NCI-H748 treated with DMSO at 0.1 percent for 48 hours (cell line): ENCODE data around the gene HINT1.
"Not testable (repeated sequence)": the region's sequence is repeated elsewhere in the genome, so short reads cannot be mapped to it uniquely, and the experiment has no call there.

Experiments
- DNase-seq: peaks from one replicate; lab custom pipeline; 2025; lab: John Stamatoyannopoulos, UW

Gene HINT1

DNA sequence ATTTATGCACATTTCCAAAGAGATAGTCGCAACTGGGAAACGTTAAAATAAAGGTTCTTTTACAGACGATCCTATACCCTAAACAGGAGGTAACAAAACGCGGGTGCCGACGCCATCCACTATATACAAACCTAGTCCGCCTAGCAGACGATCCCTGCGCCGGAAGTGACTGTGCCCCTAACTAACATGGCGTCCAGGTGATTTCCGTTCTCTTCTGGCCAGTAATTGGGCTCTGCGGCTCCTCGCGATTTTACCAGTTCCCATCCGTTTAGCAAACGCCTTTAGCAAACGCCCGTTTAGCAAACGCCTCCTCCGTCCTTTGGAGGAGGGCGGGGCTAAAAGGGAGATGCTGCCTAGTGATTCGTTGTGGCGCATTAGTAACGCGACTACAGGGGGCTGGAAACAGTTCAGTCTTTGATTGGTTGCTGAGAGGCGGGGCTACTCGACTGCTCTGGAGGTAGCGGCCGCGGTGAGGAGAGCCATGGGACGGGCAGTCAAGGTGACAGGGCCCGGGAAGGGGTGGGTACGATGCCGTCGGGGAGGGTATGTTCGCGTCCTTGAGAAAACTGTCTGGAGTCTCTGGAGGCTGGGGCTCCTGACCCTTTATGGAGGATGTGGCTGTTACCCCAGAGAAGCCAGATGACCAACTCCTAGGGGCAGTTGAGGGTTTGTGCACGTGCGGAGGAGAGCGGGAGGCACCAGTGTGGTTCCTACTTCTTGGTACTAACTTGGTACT lies 5.7 kb upstream of the HINT1 start, which contains the start of gene LYRM7:
Gene LYRM7, plus strand, starts transcription at position 405 of the 736 bp plus-strand sequence. Its CDS starts 77 bp downstream, at position 482.
- peak; percentile 99 for DNase-seq

DNA sequence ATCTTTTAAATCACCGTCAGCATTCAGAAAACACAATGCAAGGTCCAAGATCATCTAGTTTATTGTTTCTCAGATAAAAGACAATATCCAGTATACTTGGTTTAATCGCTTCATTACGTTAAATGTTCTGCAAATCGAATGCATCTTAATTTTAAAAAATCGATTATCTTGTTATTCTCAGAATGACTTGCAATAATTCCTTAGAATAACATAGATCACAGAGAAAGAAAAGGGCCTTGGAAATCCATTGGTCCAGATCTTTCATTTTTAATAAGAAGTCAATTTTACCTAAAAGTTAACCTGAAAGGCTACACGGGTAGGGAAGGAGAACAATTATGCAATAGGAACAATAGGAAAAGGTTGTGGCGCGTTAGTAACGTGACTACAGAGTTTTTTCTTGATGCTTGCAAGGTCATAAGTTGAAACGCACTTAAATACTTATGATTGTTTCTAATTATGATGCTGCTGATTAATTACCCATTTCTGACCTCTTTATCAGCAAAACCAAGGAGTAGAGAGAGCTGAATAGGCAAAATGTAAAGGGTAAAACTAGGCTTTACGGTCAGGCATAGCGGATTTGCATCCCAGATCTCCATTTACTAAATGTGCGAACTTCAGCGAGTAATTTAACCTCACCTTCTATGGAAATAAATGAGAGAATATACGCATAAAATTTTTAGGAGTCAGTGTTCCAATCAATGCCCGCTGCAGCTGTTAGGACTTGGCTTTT lies 4.9 kb upstream of the HINT1 start:
- DNase-seq, result no peak

DNA sequence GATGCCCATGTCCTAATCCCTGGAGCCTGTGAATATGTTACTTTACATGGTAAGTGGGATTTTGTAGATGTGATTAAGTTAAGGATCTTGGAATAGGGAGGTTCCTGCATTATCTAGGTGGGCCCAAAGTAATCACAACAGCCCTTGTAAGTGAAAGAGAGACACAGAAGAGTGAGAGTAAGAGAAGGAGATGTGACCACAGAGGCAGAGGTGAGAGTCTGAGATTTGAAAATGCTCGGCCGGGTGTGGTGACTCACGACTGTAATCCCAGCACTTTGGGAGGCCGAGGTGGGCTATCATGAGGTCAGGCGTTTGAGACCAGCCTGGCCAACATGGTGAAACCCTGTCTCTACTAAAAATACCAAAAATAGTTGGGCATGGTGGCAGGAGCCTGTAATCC lies 2.6 kb upstream of the HINT1 start:
- DNase-seq, result no peak

DNA sequence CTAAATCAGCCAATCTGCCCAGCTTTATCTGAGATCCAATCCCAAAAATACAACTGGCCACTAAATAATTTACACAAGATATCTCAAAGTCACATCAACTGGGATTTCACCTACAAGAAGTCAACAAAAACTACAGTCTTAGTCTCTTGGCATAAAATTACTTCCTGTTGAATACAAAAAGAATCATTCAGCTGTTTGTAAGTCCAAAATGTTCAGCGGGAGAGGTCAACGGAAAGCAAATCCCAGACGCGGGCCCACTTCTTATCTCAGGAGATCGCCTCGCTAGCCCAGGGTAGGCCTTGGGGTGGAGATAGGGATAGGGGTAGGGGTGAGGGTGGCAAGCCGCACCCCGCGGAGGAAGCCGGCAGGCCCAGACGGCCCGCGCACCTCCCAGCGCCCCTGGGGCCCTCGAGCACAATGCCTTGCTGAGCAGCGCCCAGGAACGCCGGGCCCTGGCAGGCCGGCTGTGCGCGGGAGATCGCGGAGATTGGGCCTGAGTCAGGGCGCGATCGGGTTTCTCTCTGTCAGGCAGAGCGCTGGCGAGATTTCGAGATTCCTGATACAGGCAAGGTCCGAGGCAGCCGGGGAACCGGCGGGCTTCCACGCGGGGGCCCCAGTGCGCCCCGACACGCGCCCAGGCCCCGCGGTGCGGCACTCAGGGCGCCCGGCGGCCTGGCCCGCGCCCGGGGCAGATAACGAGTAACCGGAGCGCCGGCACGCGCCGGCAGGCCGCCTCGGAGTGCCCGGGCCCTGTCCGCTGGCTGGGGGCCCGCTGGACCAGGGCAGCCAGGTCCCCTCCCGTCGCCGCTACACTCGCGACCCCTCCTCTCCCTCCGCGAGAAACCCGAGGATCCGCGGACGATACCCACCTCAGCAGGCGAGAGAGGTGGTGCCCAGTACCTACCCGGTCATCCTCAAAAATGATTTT lies 601 bp downstream of the HINT1 start:
- peak; percentile 29 for DNase-seq

GRCh38 chr5:131163276-131164119 lies 1.6 kb downstream of the HINT1 start:
- no peak for DNase-seq

GRCh38 chr5:131160134-131160533 lies 4.9 kb downstream of the HINT1 start:
- no peak for DNase-seq

DNA sequence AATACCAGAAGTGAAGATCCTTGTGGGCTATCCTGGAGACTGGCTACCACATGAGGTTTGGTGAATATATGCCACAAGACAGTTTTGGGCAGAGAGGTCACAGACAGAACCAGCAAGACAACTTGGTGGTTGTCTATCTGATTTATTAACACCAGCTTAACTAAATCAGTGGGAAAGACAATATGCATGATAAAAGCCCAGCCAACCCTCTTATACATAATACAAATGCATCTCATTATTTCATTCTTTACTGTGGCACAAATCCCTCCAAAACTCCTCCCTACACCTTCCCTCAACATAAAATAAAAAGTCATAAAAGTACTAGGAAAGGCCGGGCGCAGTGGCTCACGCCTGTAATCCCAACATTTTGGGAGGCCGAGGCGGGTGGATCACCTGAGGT lies 8.1 kb downstream of the HINT1 start:
- no peak for DNase-seq

DNA sequence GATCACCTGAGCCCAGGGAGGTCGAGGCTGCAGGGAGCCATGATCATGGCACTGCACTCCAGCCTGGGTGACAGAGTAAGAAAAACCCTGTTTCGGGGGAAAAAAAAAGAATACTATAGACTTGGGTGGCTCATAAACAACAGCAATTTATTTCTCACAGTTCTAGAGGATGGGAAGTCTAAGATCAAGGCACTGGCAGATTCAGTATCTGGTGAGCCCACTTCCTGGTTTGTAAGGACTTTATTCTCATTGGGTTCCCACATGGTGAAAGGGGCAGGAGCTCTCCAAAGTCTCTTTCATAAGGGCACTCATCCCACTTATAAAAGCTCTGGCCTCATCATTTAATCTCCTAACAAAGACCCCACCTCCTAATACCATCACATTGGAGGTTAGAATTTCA lies 8.7 kb downstream of the HINT1 start:
- no peak for DNase-seq

GRCh38 chr5:131151216-131151615 lies 13.8 kb downstream of the HINT1 start:
- DNase-seq, result no peak

DNA sequence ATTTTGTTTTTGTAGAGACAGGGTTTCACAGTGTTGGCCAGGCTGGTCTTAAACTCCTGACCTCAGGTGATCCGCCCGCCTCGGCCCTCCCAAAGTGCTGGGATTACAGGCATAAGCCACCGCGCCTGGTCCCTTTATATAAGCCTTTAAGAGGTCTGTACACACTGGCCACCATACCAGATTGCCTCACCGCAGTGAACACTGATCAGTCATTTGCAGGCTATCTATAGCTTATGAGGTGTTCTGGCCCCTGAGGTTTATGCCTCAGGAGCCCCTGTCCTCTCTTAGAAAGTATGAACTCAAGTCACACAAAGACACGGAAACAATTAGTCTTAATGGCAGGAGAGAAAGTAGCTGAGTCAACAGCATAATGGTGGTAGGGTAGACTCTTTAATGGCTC lies 14.6 kb downstream of the HINT1 start:
- no peak for DNase-seq

- no peak for DNase-seq
Observed at GRCh38 chr5:131148835-131149234, 16.2 kb downstream of the HINT1 start.

DNA sequence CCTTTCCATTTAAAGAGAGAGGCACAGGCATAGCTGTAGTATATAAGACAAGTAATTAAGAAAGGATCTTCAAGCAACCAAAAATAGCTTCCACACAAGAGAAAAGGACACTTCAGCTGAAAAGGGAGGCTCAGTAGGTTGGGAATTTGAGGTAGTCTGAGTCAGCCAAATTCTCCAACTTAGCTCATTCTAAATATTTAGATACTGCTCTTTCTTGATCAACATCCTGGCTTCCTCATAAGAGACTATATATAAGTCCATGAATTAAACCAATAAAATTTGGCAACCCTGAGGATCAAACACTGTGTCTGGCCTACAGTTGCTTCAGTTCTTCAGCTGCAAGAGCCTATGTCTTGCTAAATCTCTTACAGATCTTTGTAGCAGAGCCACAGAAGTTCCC lies 17.8 kb downstream of the HINT1 start:
- no peak for DNase-seq

DNA sequence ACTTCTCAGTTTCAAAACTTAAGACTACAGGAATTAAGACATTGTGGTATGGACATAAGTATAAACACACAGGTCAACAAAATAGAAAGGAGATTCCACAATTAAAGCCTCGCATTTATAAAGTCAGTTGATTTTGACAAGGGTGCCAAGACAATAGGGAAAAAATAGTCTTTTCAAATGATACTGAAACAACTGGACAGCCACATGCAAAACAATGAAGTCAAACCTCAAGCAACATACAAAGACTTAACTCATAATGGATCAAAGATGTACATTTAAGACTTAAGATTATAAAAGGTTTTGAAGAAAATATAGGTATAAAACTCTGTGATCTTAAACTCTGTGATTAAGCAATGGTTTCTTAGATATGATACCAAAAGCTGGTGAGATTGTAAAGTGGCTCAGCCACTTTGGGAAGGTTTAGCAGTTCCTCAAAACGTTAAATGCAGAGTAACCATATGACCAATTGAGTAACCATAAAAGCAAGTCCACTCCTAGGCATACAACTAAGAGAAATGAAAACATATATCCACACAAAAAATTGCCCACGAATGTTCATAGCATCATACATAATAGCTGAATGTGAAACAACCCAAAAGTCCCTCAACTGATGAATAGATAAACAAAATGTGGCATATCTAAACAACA lies 22.0 kb downstream of the HINT1 start:
- DNase-seq, result no peak

DNA sequence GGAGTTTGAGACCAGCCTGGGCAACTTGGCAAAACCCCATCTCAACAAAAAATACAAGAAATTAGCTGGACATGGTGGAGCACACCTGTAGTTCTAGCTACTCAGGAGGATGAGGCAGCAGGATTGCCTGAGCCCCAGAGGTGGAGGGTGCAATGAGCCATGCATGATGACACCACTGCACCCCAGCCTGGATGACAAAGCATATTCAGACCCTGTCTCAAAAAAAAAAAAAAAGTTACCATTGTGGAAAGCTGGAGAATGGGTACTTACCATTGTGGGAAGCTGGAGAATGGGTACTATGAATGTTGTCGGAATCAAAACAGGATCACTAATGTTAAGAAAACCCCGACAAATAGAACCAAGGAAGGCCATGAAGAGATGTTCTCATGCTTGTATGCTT lies 25.7 kb downstream of the HINT1 start:
- DNase-seq, result no peak

DNA sequence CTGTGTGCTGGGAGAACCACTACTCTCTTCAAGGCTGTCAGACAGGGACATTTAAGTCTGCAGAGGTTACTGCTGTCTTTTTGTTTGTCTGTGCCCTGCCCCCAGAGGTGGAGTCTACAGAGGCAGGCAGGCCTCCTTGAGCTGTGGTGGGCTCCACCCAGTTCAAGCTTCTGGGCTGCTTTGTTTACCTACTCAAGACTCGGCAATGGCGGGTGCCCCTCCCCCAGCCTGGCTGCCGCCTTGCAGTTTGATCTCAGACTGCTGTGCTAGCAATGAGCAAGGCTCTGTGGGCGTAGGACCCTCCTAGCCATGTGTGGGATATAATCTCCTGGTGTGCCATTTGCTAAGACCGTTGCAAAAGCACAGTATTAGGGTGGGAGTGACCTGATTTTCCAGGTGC lies 26.6 kb downstream of the HINT1 start:
- DNase-seq, result not testable (repeated sequence)

- DNase-seq, result not testable (repeated sequence)
Observed at GRCh38 chr5:131133091-131133490, 32.0 kb downstream of the HINT1 start.

GRCh38 chr5:131129306-131129705 lies 35.8 kb downstream of the HINT1 start:
- no peak for DNase-seq

GRCh38 chr5:131127244-131127643 lies 37.8 kb downstream of the HINT1 start:
- DNase-seq, result not testable (repeated sequence)

GRCh38 chr5:131114754-131115153 lies 50.3 kb downstream of the HINT1 start:
- no peak for DNase-seq

GRCh38 chr5:131112424-131112823 lies 52.6 kb downstream of the HINT1 start:
- no peak for DNase-seq

- DNase-seq, result no peak
Observed at GRCh38 chr5:131110256-131110594, 54.8 kb downstream of the HINT1 start.
